Smooth muscle cell of the pulmonary artery (primary cell): Measurements from ENCODE around the gene PCDH8. TPM values are rescaled to one million over a fixed set of nuclear protein-coding genes. Genes with fewer than 3 reads are reported as not detected.

ENCODE experiments used
- total RNA-seq: library from RNA; depleted of rRNA; stranded (reverse); fragments of >200 nt; gene quantifications from 2 replicates; pipeline ENCODE4 v1.2.3, GENCODE V29; 2014

PCDH8 gene
- not detected in 2 replicates for total RNA-seq

GRCh38 chr13:52848455-52849195 lies at the start of gene PCDH8:
TSS of gene PCDH8 (minus strand) at chr13:52848640. CDS start at chr13:52848436, 204 bp downstream.

Other genes with a start within 250 kb of the PCDH8 start
- 2.2 and 3.1 TPM in 2 replicates for gene HNRNPA1L2, start 206.2 kb downstream of the PCDH8 start, total RNA-seq
- 45.1 and 50.2 TPM in 2 replicates for gene SUGT1, start 195.8 kb downstream of the PCDH8 start, total RNA-seq
- gene CNMD, start 108.8 kb downstream of the PCDH8 start, total RNA-seq: not detected in 2 replicates
- gene OLFM4, start 180.2 kb upstream of the PCDH8 start, total RNA-seq: 0.20 TPM in 1 of 2 replicates, not detected in the other